ENCODE data around the gene C4B.
A peak's percentile ranks its signal among the peaks of the same experiment; 100 is the strongest.

DNA sequence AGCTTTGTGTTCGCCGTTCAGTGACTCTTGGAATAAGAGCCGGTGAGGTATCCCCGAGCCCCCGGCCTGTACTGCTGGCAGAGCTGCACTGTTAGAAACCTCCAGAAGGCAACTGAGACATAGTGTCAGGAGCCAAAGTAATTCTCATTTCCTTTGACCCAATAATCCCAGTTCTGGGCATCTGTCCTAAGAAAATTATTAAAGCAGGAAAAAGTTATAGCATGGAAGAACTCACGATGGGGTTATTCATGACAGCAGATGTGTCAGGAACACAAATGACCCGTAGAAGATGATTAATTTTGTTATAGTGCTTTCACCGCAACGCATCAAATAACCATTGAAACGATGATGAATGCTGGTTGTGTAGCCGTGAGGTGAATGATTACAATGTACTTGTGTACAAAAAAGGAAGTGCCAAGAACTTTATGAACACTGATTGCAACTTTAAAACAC lies 43.9 kb downstream of the C4B start:
- TF ChIP-seq, protein P1, sequence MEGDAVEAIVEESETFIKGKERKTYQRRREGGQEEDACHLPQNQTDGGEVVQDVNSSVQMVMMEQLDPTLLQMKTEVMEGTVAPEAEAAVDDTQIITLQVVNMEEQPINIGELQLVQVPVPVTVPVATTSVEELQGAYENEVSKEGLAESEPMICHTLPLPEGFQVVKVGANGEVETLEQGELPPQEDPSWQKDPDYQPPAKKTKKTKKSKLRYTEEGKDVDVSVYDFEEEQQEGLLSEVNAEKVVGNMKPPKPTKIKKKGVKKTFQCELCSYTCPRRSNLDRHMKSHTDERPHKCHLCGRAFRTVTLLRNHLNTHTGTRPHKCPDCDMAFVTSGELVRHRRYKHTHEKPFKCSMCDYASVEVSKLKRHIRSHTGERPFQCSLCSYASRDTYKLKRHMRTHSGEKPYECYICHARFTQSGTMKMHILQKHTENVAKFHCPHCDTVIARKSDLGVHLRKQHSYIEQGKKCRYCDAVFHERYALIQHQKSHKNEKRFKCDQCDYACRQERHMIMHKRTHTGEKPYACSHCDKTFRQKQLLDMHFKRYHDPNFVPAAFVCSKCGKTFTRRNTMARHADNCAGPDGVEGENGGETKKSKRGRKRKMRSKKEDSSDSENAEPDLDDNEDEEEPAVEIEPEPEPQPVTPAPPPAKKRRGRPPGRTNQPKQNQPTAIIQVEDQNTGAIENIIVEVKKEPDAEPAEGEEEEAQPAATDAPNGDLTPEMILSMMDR (IDR thresholded peaks at IDR 0.05) = no peak
- no peak for TF ChIP-seq POLR2A (IDR thresholded peaks at IDR 0.05)
- TF ChIP-seq EP300 (IDR thresholded peaks at IDR 0.05) = peak in 1 of 2 donors; percentile 36
